ENCODE data around the gene VIPR1.

The VIPR1 gene

GRCh38 chr3:42529468-42529867 lies 27.0 kb downstream of the VIPR1 start:
- Mint-ChIP-seq H3K36me3 (peaks cover 12% of the 10 kb centered on the region), H3K4me3 (peak overlapping the region; percentile 35), H3K27me3 (no peaks in the 10 kb centered on the region), H3K27ac (peak overlapping the region; percentile 50), H3K9me3 (ENCODE audit: low read depth) (no peaks in the 10 kb centered on the region), H3K4me1 (ENCODE audit: low read depth) (peaks cover 89% of the 10 kb centered on the region)

GRCh38 chr3:42530073-42530472 lies 27.6 kb downstream of the VIPR1 start:
- H3K36me3 Mint-ChIP-seq = peaks cover 12% of the 10 kb centered on the region
- H3K9me3 Mint-ChIP-seq (ENCODE audit: low read depth) = no peaks in the 10 kb centered on the region
- no peaks in the 10 kb centered on the region for H3K27me3 Mint-ChIP-seq
- peak overlapping the region; percentile 29 for H3K27ac Mint-ChIP-seq
- H3K4me1 Mint-ChIP-seq (ENCODE audit: low read depth) = peaks cover 92% of the 10 kb centered on the region
- peak overlapping the region; percentile 14 for H3K4me3 Mint-ChIP-seq

- peak overlapping the region; percentile 41 for H3K27ac Mint-ChIP-seq
These were observed 29.0 kb downstream of the VIPR1 start for GRCh38 chr3:42531470-42531869.

GRCh38 chr3:42532229-42532628 lies 29.8 kb downstream of the VIPR1 start:
- peak overlapping the region; percentile 28 for H3K27ac Mint-ChIP-seq
- H3K9me3 Mint-ChIP-seq (ENCODE audit: low read depth) = no peaks in the 10 kb centered on the region
- peaks cover 12% of the 10 kb centered on the region for H3K36me3 Mint-ChIP-seq
- H3K27me3 Mint-ChIP-seq = no peaks in the 10 kb centered on the region
- H3K4me3 Mint-ChIP-seq = peak overlapping the region; percentile 0
- H3K4me1 Mint-ChIP-seq (ENCODE audit: low read depth) = peaks cover 83% of the 10 kb centered on the region

More at GRCh38 chr3:42531470-42531869, 29.0 kb downstream of the VIPR1 start:
- no peaks in the 10 kb centered on the region for H3K9me3 Mint-ChIP-seq (ENCODE audit: low read depth)
- peaks cover 12% of the 10 kb centered on the region for H3K36me3 Mint-ChIP-seq
- H3K4me1 Mint-ChIP-seq (ENCODE audit: low read depth) = peaks cover 85% of the 10 kb centered on the region
- H3K4me3 Mint-ChIP-seq = no peak overlapping the region
- no peaks in the 10 kb centered on the region for H3K27me3 Mint-ChIP-seq

- Mint-ChIP-seq H3K27ac (peak overlapping the region; percentile 58), H3K36me3 (peaks cover 12% of the 10 kb centered on the region), H3K4me1 (ENCODE audit: low read depth) (peaks cover 78% of the 10 kb centered on the region), H3K27me3 (no peaks in the 10 kb centered on the region), H3K9me3 (ENCODE audit: low read depth) (no peaks in the 10 kb centered on the region), H3K4me3 (no peak overlapping the region)
These were observed 30.9 kb downstream of the VIPR1 start for GRCh38 chr3:42533161-42533897.

GRCh38 chr3:42535981-42536784 lies 33.7 kb downstream of the VIPR1 start:
- Mint-ChIP-seq H3K9me3 (ENCODE audit: low read depth) (no peaks in the 10 kb centered on the region), H3K4me1 (ENCODE audit: low read depth) (peaks cover 59% of the 10 kb centered on the region), H3K27ac (no peak overlapping the region), H3K27me3 (no peaks in the 10 kb centered on the region), H3K36me3 (peaks cover 7% of the 10 kb centered on the region), H3K4me3 (no peak overlapping the region)

GRCh38 chr3:42537350-42537749 lies 34.9 kb downstream of the VIPR1 start:
- H3K27ac Mint-ChIP-seq = no peak overlapping the region
- H3K4me1 Mint-ChIP-seq (ENCODE audit: low read depth) = peaks cover 47% of the 10 kb centered on the region
- H3K27me3 Mint-ChIP-seq = no peaks in the 10 kb centered on the region
- H3K4me3 Mint-ChIP-seq = no peak overlapping the region
- no peaks in the 10 kb centered on the region for H3K9me3 Mint-ChIP-seq (ENCODE audit: low read depth)
- peaks cover 3% of the 10 kb centered on the region for H3K36me3 Mint-ChIP-seq

- H3K27me3 Mint-ChIP-seq = no peaks in the 10 kb centered on the region
These were observed 37.6 kb downstream of the VIPR1 start for GRCh38 chr3:42539871-42540714.

GRCh38 chr3:42541079-42541478 lies 38.6 kb downstream of the VIPR1 start:
- H3K27ac Mint-ChIP-seq = no peak overlapping the region
- H3K4me3 Mint-ChIP-seq = no peak overlapping the region
- no peaks in the 10 kb centered on the region for H3K36me3 Mint-ChIP-seq
- no peaks in the 10 kb centered on the region for H3K27me3 Mint-ChIP-seq
- peaks cover 22% of the 10 kb centered on the region for H3K4me1 Mint-ChIP-seq (ENCODE audit: low read depth)
- H3K9me3 Mint-ChIP-seq (ENCODE audit: low read depth) = no peaks in the 10 kb centered on the region

More at GRCh38 chr3:42539871-42540714, 37.6 kb downstream of the VIPR1 start:
- no peak overlapping the region for H3K4me3 Mint-ChIP-seq
- no peaks in the 10 kb centered on the region for H3K9me3 Mint-ChIP-seq (ENCODE audit: low read depth)
- peaks cover 22% of the 10 kb centered on the region for H3K4me1 Mint-ChIP-seq (ENCODE audit: low read depth)
- no peaks in the 10 kb centered on the region for H3K36me3 Mint-ChIP-seq
- H3K27ac Mint-ChIP-seq = no peak overlapping the region

GRCh38 chr3:42544492-42545283 lies 42.2 kb downstream of the VIPR1 start:
- Mint-ChIP-seq H3K27me3 (no peaks in the 10 kb centered on the region), H3K36me3 (no peaks in the 10 kb centered on the region), H3K4me3 (no peak overlapping the region), H3K9me3 (ENCODE audit: low read depth) (no peaks in the 10 kb centered on the region), H3K4me1 (ENCODE audit: low read depth) (peaks cover 2% of the 10 kb centered on the region), H3K27ac (no peak overlapping the region)

GRCh38 chr3:42545284-42545900 lies 42.9 kb downstream of the VIPR1 start:
- no peaks in the 10 kb centered on the region for H3K36me3 Mint-ChIP-seq

GRCh38 chr3:42546691-42547213 lies 44.3 kb downstream of the VIPR1 start:
- no peaks in the 10 kb centered on the region for H3K36me3 Mint-ChIP-seq
- no peaks in the 10 kb centered on the region for H3K27me3 Mint-ChIP-seq
- no peaks in the 10 kb centered on the region for H3K9me3 Mint-ChIP-seq (ENCODE audit: low read depth)
- no peak overlapping the region for H3K27ac Mint-ChIP-seq
- H3K4me1 Mint-ChIP-seq (ENCODE audit: low read depth) = no peaks in the 10 kb centered on the region
- no peak overlapping the region for H3K4me3 Mint-ChIP-seq

More at GRCh38 chr3:42545284-42545900, 42.9 kb downstream of the VIPR1 start:
- H3K9me3 Mint-ChIP-seq (ENCODE audit: low read depth) = no peaks in the 10 kb centered on the region
- H3K27ac Mint-ChIP-seq = no peak overlapping the region
- no peaks in the 10 kb centered on the region for H3K4me1 Mint-ChIP-seq (ENCODE audit: low read depth)
- no peaks in the 10 kb centered on the region for H3K27me3 Mint-ChIP-seq
- H3K4me3 Mint-ChIP-seq = no peak overlapping the region

GRCh38 chr3:42547401-42547945 lies 45.0 kb downstream of the VIPR1 start:
- no peak overlapping the region for H3K27ac Mint-ChIP-seq

More at GRCh38 chr3:42547401-42547945, 45.0 kb downstream of the VIPR1 start:
- no peaks in the 10 kb centered on the region for H3K36me3 Mint-ChIP-seq
- no peaks in the 10 kb centered on the region for H3K27me3 Mint-ChIP-seq
- H3K4me1 Mint-ChIP-seq (ENCODE audit: low read depth) = no peaks in the 10 kb centered on the region
- no peaks in the 10 kb centered on the region for H3K9me3 Mint-ChIP-seq (ENCODE audit: low read depth)
- H3K4me3 Mint-ChIP-seq = no peak overlapping the region

All from activated naive CD8-positive, alpha-beta T cell (primary cell).